ENCODE data around the gene BCL2. TPM values are rescaled to one million over a fixed set of nuclear protein-coding genes. Genes with fewer than 3 reads are reported as not detected.

Gene BCL2
- total RNA-seq, 1 experiment from 2014 or later: 2.6 TPM

- TF ChIP-seq JUN (CRISPR knock-in tag; IDR thresholded peaks at IDR 0.05): no peak
- no peak for TF ChIP-seq GRHL2 (CRISPR knock-in tag; IDR thresholded peaks at IDR 0.05; ENCODE audit: insufficient replicate concordance, severe bottlenecking)
Measured at GRCh38 chr18:63097178-63097577, 222.4 kb downstream of the BCL2 start (continued).

- H3K27me3 Mint-ChIP-seq (ENCODE audit: low read depth): no peaks in the 10 kb centered on the region
- no peak for TF ChIP-seq AFF4 (CRISPR knock-in tag; IDR thresholded peaks at IDR 0.05; ENCODE audit: borderline replicate concordance)
- no peak for TF ChIP-seq ZSCAN18 (CRISPR knock-in tag; IDR thresholded peaks at IDR 0.05)
- TF ChIP-seq FOXJ3 (CRISPR knock-in tag; IDR thresholded peaks at IDR 0.05; ENCODE audit: borderline replicate concordance): no peak
- TF ChIP-seq AR (CRISPR knock-in tag; IDR thresholded peaks at IDR 0.05): no peak
- no peak for TF ChIP-seq ETV6 (CRISPR knock-in tag; IDR thresholded peaks at IDR 0.05)
- TF ChIP-seq MYBL2 (CRISPR knock-in tag; IDR thresholded peaks at IDR 0.05): no peak
- no peak for TF ChIP-seq ZNF671 (CRISPR knock-in tag; IDR thresholded peaks at IDR 0.05)
- no peak for TF ChIP-seq TEAD4 (CRISPR knock-in tag; IDR thresholded peaks at IDR 0.05)
- no peak for TF ChIP-seq CDX4 (CRISPR knock-in tag; IDR thresholded peaks at IDR 0.05; ENCODE audit: borderline replicate concordance)
- no peaks in the 10 kb centered on the region for H3K36me3 Mint-ChIP-seq
- H3K4me3 Mint-ChIP-seq: no peak overlapping the region
- ChIA-PET POLR2A (no interaction called here), CTCF (interaction anchor here (2.1 to 2.4 kb wide), 2 partner anchors 71 to 80 kb away, joined by 5 to 8 read pairs; no protein-coding TSS in a partner anchor)
- no peaks in the 10 kb centered on the region for H3K9me3 Mint-ChIP-seq
- no peak for DNase-seq (ENCODE audit: low spot score)
- H3K4me1 Mint-ChIP-seq: peaks cover 5% of the 10 kb centered on the region; the same call in 1 of the 2 replicates
- H3K27ac Mint-ChIP-seq: no peak overlapping the region
- no peak for ATAC-seq
Measured at GRCh38 chr18:63096327-63096874, 223.2 kb downstream of the BCL2 start.

GRCh38 chr18:63095768-63096167 lies 223.8 kb downstream of the BCL2 start:
- Mint-ChIP-seq H3K4me3 (no peak overlapping the region), H3K27me3 (ENCODE audit: low read depth) (no peaks in the 10 kb centered on the region), H3K27ac (no peak overlapping the region), H3K36me3 (no peaks in the 10 kb centered on the region), H3K9me3 (no peaks in the 10 kb centered on the region), H3K4me1 (peaks cover 5% of the 10 kb centered on the region; the same call in 1 of the 2 replicates)
- DNase-seq (ENCODE audit: low spot score) (no peak), ATAC-seq (no peak)
- CTCF ChIA-PET: interaction anchor here (0.6 to 2.4 kb wide), 3 partner anchors 62 to 79 kb away, joined by 3 to 8 read pairs (median 5); no protein-coding TSS in a partner anchor
- POLR2A ChIA-PET: no interaction called here
- TF ChIP-seq ZMAT4 (CRISPR knock-in tag; IDR thresholded peaks at IDR 0.05): no peak
